Suppressor macrophage (primary cell): ENCODE results near the gene FN3KRP.

Experiments used
- DNase-seq, 4 experiments: peaks; one replicate each; pipeline ENCODE4 v3.0.0-alpha.2; 2020 to 2022
- total RNA-seq, 17 experiments: gene quantifications; one replicate each; lab custom pipeline; 2026; ENCODE audit warnings: mixed read lengths in 6 of 17, inconsistent platforms in 3 of 17; lab: John Stamatoyannopoulos, UW

FN3KRP gene
- total RNA-seq: 6.8 to 24.9 (median 18.4) reads per million in 17 experiments

DNA sequence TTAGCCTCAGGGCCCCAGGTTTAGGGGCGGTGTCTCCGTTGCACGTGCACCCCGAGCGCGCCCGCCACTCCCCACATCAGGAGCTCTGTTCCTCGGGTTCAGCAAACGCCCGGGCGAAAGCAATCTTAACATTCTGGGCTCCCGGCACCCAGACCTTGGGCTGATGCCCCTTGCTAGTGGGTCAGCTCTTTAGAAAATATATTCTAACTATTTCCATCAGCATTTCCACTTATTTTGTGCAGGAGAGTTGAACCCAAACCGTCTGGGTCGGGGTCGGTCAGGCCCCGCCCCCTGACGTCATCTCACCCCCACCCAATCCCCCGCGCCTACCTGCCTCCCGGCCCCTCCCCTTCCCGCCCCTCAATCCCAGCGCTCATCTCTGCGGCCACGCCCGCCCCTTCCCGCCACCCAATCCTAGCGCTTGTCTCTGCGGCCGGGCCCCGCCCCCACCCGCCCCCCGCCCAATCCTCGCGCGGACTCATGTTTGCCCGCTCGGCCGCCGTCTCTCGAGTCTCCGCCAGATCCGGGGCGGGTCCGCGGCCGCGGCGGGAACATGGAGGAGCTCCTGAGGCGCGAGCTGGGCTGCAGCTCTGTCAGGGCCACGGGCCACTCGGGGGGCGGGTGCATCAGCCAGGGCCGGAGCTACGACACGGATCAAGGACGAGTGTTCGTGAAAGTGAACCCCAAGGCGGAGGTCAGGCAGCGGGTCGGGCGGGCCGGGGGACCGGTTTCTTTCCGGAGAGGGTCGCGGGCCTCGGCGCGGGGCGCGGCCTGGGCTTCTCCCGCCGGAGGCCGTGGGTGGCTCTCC, at the start of gene FN3KRP:
TSS of gene FN3KRP (plus strand) at position 504 of the 808 bp plus-strand sequence. CDS start at position 554, 50 bp downstream.
- peak; percentile 95 to 98 (median 96) for DNase-seq

- DNase-seq: no peak
Measured at GRCh38 chr17:82666931-82667667, 49.4 kb upstream of the FN3KRP start.

DNA sequence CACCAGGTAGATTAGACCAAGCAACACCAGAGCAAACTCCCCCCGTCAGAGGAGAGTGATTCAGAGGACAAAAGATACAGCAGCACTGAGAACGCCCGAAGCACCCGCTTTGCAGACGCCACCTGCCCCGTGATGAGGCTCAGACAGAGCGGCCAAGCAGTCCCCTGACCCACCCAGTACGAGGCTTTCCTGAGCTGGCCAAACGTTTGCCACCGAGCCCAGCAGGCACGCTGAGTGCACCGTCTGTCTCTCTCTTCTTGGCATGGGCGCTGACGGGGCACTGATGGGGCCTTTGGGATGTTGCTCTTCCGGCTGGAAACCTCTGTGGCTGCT, 48.9 kb upstream of the FN3KRP start:
- no peak for DNase-seq

GRCh38 chr17:82668024-82668630, 48.4 kb upstream of the FN3KRP start:
- no peak for DNase-seq

DNA sequence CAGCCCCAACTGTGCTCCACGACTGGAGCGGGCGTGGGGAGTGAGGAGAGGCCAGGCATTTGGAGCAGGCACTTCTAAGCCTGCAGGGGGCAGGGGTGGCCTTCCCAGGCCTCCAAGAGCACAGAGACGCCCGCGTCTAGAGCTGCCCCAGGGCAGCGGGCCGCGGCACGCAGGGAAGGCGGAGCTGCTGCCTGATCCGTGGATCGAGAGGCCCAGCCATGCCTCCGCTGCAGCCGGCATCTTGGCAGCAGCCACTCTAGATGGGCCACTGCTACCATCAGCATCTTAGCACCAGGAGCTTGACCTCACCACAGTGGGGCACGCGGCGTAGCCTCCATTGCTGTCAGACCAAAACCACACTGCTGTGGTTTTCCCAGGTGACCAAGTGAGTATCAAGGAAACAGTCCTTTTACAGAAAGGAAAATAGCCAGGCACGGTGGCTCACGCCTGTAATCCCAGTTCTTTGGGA, 47.8 kb upstream of the FN3KRP start:
- DNase-seq: peak; percentile 87 to 94 (median 90)

- DNase-seq: no peak
Measured at GRCh38 chr17:82670661-82671450, 45.6 kb upstream of the FN3KRP start.

DNA sequence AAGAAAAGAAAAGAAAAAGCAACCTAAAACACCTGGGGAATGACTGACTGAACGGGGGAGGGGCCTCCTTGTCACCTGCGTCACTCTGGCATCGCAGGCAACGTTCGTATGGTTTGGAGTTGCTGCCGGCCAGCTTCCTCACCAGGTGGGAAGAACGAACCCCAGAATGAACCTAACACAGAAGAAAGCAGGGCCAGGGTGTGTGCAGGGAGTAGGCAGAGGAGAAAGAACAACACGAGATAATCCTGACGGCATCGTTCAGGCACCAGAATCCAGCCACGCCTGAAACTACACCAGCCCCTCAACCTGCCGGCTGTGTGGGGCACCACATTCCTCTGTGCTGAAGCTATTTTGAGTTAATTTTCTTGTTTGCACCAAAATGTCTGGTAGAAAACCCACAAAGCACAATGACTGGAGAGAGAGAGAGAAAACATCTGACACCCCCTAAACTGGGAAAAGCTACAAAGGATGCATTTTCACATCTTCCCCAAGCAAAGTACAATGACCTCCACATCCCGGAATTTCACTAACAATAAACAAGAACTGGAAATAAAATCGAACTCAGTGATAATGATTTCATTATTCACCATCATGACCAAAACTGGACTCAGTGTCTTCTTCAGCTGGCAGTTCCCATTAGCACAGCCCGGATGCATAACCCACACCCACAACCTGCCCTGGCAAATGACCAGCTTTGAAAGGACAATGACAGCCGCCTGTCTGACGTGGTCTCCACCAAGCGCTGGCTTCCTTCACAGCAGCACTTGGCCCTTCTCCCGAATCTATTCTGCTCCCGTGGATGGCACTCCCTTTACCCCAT, 41.6 kb upstream of the FN3KRP start:
- DNase-seq: no peak

DNA sequence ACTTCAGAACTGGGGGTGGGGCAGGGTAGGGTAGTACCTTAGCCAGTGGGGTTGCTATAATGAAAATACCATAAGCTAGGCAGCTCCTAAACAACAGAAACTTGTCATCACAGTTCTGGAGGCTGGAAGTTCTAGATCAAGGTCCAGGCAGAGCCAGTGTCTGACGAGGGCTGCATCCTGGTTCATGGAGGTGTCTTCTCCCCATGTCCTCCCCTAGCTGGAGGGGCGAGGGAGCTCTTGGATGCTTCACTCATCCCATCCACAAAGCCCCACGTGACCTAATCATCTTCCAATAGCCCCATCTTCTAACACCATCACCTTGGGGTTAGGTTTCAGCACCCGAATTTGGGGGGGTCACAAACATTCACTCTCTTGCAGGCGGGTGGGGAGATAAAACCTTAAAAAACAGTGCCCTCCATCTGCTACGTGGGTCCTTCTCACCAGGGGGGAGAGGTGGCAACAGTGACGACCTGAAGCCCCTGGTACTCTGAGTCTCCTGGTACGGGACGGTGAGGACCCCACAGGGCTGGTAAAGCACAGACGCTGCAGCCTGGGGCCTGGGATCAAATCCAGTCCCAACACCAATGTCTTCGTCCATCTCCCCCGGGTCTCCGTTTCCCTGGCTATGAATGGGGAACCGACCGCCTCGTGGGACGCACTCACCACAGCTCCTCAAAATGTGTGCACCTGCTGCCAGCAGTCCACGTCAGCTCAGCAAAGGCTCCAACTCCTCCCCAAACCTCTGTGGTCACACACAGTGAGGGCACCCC, 40.8 kb upstream of the FN3KRP start:
- no peak for DNase-seq

DNA sequence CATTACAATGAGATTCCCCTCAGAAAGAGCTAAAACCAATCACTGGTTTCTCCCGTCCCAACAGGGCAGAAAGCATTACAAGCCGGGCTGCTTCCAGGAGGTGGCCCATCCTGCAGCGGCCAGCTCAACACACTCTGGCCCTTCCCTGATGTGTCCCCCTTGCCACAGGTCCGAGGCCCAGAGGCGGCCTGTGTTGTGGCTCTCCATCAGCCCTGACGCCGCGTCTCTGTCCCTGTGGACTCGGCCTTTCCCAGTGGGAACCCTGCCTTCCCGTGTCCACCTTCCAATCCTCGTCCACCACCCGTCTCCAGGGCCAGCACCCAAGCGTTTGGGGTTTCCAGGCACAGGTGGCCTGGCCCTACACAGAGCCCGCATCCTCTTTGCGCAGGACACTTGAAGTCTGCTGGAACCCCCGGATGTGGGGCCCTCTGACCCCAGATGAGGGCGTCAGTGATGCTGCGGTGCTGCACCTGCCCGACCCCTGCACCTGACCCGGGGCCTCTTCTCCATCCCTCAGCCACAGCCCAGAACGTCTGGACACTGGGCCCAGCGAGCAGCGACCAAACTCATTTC, 39.1 kb upstream of the FN3KRP start:
- no peak for DNase-seq

GRCh38 chr17:82678265-82678891, 38.1 kb upstream of the FN3KRP start:
- no peak for DNase-seq

DNA sequence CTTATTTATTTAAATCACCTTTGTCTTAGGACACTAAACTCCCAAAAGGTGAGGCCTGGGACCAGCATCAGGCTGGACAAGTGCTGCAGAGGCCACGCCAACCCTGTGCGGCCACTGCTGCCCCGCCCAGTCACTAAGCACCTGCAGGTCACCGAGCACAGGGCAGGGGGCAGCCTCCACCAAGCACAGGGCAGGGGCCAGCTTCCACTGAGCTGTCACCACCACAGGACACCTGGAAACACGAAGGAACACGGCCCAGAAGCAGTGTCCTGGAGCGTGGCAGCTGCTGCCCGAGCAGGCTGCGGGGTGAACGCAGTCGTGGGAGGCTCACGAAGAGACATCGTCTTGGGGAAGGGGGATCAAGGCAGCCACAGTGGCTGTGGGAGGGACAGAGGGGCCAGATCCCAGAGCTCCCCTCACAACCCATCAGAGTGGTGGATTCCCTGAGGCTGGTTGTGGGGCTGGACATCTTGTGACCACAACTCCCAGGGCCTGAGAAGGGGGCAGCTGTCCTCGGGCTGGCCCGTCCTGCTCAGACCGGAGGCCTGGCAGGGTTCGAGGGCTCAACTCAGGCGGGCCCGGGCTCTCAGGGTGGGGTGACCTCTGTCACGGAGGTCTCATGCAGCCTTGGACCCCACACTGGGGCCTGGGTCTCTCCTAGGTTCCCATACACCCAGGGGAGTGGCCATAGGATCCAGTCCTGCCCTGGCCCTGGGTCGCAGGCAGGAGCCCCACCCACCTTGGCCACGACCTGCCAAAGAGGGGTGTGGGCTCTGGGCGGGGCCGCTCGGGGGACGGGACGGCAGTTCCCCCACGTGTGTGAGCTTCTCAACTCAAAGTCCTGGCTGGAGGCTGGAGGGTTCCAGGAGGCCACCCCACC, 36.7 kb upstream of the FN3KRP start:
- DNase-seq: no peak

DNA sequence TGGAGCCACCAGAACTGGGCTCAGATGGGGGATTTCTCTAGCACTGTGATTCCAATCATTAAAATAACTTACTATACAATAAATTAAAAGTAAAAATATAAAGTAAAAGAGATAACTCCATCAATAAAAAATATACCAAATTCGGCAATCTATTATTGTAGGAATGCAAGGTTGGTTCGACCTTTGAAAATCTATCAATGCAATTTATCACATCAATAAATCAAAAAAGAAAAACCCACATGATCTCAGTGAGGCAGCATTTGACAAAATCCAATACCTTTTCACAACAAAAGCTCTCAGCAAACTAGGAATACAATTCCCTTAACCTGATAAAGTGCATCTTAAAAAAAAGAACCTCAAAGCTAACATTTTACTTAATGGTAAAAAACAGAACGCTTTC, 35.0 kb upstream of the FN3KRP start:
- no peak for DNase-seq

GRCh38 chr17:82683534-82683933, 33.0 kb upstream of the FN3KRP start:
- no peak for DNase-seq

- DNase-seq: no peak
Measured at GRCh38 chr17:82684228-82684841, 32.2 kb upstream of the FN3KRP start.

DNA sequence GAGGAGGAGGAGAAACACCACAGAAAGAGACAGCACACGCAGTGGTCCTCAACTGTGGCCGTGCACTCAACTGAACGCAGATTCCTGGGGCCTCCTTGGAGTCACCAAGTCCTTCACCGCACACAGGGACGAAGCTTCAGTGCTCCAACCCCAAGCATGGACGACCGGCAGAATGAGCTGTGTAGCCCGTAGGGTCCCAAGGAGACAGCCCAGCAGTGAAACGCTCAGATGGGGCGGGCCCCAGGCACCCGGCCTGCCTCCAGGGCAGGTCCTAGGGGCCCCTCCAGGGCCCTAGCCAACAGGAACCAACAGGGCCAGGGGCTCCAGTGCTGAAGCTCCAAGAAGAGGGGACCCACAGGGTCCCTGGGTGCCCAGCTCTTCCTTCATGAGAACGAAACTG, 31.2 kb upstream of the FN3KRP start:
- no peak for DNase-seq

- no peak for DNase-seq
Measured at GRCh38 chr17:82686366-82687324, 29.9 kb upstream of the FN3KRP start.

GRCh38 chr17:82687375-82687861, 29.1 kb upstream of the FN3KRP start:
- DNase-seq: no peak
